Activated naive CD8-positive, alpha-beta T cell treated with anti-CD3 and anti-CD28 coated beads for 36 hours (primary cell): ENCODE measurements around the gene RNF145. TPM values are rescaled to one million over a fixed set of nuclear protein-coding genes. Genes with fewer than 3 reads are reported as not detected.
"Not testable (repeated sequence)": the region's sequence is repeated elsewhere in the genome, so short reads cannot be mapped to it uniquely, and the experiment has no call there.

Experiments used
- DNase-seq: peaks from one replicate; pipeline ENCODE4 v3.0.0; 2021
- H3K27ac Mint-ChIP-seq: one replicate; pipeline ENCODE4 v1.8.0; 2022; ENCODE audit warnings: mild to moderate bottlenecking, moderate library complexity, mixed read lengths
- H3K27me3 Mint-ChIP-seq: one replicate; pipeline ENCODE4 v1.8.0; 2022; ENCODE audit warnings: mild to moderate bottlenecking, mixed read lengths
- H3K36me3 Mint-ChIP-seq: one replicate; pipeline ENCODE4 v1.8.0; 2021; ENCODE audit warnings: mild to moderate bottlenecking, mixed read lengths
- H3K4me1 Mint-ChIP-seq: one replicate; pipeline ENCODE4 v1.8.0; 2021; ENCODE audit warnings: mixed read lengths
- H3K4me3 Mint-ChIP-seq: one replicate; pipeline ENCODE4 v1.8.0; 2022; ENCODE audit warnings: mild to moderate bottlenecking, moderate library complexity, mixed read lengths
- H3K9me3 Mint-ChIP-seq: one replicate; pipeline ENCODE4 v1.8.0; 2022; ENCODE audit warnings: mixed read lengths
- total RNA-seq, 2 experiments: library from RNA; stranded (reverse); gene quantifications; one replicate each; pipeline ENCODE4 v1.2.3, GENCODE V29; 2021

RNF145 gene
- total RNA-seq, 2 experiments from 2014 or later = 80.3 to 88.5 TPM

DNA sequence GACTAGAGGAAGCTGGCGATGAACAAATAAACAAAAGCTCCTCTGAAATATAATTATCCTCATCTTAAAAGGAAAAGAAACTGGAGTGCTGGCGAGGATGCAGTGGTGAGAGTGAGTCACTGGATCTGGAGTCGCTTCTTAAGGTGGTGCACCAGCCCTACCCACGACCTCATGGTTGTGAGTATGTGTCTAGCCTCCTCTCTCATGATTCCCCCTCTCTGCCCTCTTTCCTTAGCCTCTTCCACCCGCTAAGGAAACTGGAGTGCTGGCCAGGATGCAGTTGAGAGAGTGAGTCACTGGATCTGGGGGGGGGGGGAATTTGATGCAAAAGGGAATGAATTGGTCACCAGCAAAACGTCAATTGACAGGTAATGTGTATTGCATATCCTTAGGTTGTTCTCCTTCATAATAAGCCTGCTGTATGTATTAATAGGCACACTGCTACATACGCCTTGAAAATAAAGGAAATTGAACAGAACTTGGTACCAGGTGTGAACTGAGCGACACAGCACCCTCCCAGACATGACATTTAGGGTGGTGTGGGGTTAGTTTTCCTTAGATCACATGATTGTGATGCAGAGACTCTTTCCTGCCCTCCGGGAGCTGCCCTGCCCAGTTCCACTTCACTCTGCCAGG, 73.3 kb downstream of the RNF145 start:
- no peaks in the 10 kb centered on the region for H3K9me3 Mint-ChIP-seq
- H3K27ac Mint-ChIP-seq = no peak overlapping the region
- H3K27me3 Mint-ChIP-seq = peaks cover 7% of the 10 kb centered on the region
- DNase-seq = no peak
- no peak overlapping the region for H3K4me3 Mint-ChIP-seq
- no peaks in the 10 kb centered on the region for H3K4me1 Mint-ChIP-seq
- H3K36me3 Mint-ChIP-seq = no peaks in the 10 kb centered on the region

DNA sequence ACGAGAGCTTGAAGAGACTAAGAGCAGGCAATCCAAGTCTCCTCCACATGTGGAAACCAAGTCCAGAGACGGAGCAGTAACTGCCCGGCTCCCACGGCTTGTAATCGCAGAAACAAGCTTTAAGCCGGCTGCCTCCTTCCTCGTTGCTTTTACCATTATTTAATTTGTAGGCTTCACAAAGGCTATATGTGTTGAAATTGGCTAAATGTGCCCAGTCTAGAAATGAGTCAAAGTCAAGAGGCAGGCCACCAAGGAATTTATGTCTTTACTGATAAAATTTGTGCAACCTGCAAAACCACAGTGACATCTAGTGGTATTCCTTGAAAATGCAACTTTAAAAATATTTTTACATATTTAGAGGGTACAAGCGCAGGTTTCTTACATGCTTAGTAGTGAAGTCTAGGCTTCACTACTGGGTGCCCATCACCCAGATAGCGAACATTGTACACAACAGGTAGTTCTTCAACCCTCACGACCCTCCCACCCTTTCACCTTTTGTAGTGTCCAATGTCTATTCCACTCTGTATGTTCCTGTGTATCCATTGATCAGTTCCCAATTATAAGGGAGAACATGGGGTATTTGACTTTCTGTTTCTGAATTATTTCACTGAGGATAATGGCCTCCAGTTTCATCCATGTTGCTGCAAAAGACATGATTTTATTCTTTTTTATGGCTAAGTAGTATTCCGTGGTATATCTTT, 76.2 kb downstream of the RNF145 start:
- H3K4me3 Mint-ChIP-seq = no peak overlapping the region
- H3K4me1 Mint-ChIP-seq = no peaks in the 10 kb centered on the region
- no peaks in the 10 kb centered on the region for H3K9me3 Mint-ChIP-seq
- H3K27ac Mint-ChIP-seq = no peak overlapping the region
- DNase-seq = no peak
- H3K36me3 Mint-ChIP-seq = no peaks in the 10 kb centered on the region
- H3K27me3 Mint-ChIP-seq = peaks cover 3% of the 10 kb centered on the region

DNA sequence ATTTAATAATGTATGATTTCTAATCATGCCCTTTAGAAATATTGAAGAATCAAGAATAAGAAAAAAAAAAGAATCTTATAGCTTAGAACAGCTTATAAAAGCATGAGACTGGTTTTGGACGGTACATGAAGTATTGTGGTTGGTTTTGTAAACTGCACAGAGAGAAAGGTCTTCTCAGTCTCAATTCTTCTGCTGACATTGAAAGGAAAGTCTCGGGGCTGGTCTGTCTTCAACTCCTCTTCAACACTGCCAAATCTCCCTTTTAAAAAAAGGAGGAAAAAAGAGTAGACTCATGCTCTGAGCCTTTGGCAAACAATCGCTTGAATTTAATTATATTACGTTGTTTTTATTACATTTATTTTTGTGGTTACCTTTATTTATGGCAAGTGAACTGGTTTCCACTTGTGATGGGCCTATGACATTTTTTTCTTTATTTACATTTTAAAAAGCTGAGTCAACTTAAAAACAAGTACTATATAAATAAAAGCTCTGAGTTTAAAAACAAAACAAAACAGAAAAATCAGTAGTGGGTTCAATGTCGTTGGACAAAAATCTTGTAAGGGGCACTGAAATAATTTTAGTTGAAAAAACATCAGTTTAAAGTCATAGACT, 76.8 kb downstream of the RNF145 start:
- no peaks in the 10 kb centered on the region for H3K4me1 Mint-ChIP-seq
- no peak overlapping the region for H3K27ac Mint-ChIP-seq
- no peaks in the 10 kb centered on the region for H3K36me3 Mint-ChIP-seq
- peaks cover 3% of the 10 kb centered on the region for H3K27me3 Mint-ChIP-seq
- no peaks in the 10 kb centered on the region for H3K9me3 Mint-ChIP-seq
- H3K4me3 Mint-ChIP-seq = no peak overlapping the region
- no peak for DNase-seq

DNA sequence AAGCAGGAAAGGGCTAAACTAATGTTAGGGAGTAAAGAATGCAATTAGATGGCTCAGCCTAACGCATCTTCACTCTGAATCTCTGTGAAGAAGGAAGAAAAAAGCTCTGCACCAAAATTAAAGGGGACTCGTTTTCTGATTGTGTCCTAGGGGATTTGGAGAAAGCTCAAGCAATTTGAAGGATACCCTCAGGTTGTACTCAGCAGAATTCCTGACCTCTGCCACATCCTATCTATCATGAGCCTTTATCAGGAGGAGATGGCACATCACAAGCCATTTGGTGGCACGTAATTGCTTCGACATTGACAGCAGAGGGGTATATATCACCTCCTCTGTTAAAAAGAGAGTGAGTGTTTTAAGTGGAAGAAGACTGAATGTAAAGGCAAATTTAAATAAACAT, 77.4 kb downstream of the RNF145 start:
- no peak for DNase-seq
- H3K4me3 Mint-ChIP-seq = no peak overlapping the region
- no peak overlapping the region for H3K27ac Mint-ChIP-seq

DNA sequence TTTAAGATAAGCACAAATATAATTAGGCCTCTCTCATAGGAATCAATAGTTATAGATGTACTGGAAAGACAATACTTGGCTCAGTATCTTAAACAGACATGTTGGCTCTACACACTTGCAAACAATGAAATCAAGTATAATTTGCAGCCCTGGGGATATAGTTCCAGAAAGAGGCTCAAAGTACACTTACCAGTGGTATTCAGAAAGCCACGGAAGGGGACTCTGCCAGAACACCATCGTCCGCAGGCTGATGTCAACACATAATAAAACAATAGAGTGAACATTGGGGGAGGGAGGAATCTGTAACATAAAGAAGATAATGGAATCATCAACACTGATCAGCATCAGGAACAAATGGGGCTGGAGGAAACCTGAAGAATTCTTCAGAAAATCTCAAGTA, 78.5 kb downstream of the RNF145 start:
- H3K4me3 Mint-ChIP-seq = no peak overlapping the region
- H3K27ac Mint-ChIP-seq = no peak overlapping the region
- peaks cover 3% of the 10 kb centered on the region for H3K27me3 Mint-ChIP-seq
- no peaks in the 10 kb centered on the region for H3K36me3 Mint-ChIP-seq
- no peak for DNase-seq
- no peaks in the 10 kb centered on the region for H3K4me1 Mint-ChIP-seq
- peaks cover under 1% of the 10 kb centered on the region for H3K9me3 Mint-ChIP-seq

More for the DNA sequence above, 77.4 kb downstream of the RNF145 start:
- Mint-ChIP-seq H3K9me3 (no peaks in the 10 kb centered on the region), H3K36me3 (no peaks in the 10 kb centered on the region), H3K4me1 (no peaks in the 10 kb centered on the region), H3K27me3 (peaks cover 3% of the 10 kb centered on the region)

DNA sequence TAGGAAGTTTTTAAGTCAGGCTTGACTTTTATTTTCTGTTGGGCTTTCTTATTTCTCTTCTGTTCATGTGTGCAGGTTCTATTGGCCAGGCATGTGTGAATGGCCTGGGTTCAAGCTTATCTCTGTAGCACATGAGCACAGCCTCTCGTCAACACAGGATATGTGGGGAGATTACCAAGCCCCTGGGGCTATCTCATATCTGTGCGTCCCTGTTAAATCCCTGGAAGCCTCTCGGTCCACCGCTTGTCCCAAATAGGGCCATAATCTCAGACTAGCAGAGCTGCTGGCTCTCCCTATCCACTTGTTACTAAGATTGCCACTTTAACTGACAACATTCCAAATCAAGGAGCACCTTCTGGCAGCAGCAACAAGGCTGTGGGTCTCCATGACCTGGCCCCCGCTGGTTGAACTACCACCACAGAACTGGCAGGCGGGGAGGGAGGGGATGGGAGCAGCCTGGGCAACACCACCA, 81.2 kb downstream of the RNF145 start:
- peaks cover 4% of the 10 kb centered on the region for H3K9me3 Mint-ChIP-seq
- H3K4me1 Mint-ChIP-seq = peaks cover 7% of the 10 kb centered on the region
- peaks cover 3% of the 10 kb centered on the region for H3K27me3 Mint-ChIP-seq
- no peak overlapping the region for H3K4me3 Mint-ChIP-seq
- no peak overlapping the region for H3K27ac Mint-ChIP-seq
- no peak for DNase-seq
- H3K36me3 Mint-ChIP-seq = no peaks in the 10 kb centered on the region

DNA sequence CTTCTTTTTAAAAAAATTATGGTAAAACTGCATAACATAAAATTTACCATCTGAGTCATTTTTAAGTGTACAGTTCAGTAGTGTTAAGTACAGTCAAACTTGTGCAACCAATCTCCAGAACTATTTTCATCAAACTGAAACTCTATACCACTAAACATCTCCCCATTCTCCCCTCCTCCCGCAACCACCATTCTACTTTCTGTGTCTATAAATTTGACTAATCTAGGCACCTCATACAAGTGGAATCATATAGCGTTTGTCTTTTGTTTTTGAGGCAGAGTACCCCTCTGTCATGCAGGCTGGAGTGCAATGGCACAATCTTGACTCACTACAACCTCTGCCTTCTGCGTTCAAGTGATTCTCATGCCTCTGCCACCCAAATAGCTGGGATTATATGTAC, 85.7 kb downstream of the RNF145 start:
- no peak overlapping the region for H3K4me3 Mint-ChIP-seq
- H3K4me1 Mint-ChIP-seq = peaks cover 22% of the 10 kb centered on the region
- no peaks in the 10 kb centered on the region for H3K27me3 Mint-ChIP-seq
- DNase-seq = no peak
- no peak overlapping the region for H3K27ac Mint-ChIP-seq
- peaks cover 2% of the 10 kb centered on the region for H3K36me3 Mint-ChIP-seq
- H3K9me3 Mint-ChIP-seq = peaks cover 9% of the 10 kb centered on the region

DNA sequence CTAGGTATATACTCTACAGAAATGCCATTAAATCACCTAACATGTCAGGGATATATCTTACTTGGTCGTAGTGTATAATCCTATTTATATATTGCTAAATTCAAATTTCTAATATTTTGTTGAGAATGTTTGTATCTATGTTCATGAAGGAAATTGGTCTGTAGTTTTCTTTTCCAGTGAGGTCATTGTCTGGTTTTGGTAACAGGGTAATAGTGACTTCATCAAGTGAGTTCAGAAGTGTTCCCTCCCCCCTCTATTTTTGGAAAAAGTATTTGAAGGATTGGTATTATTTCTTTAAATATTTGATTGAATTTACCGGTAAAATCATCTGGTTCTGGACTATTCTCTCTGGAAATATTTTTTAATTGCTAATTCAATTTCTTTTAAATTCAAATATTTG, 86.2 kb downstream of the RNF145 start:
- no peaks in the 10 kb centered on the region for H3K27me3 Mint-ChIP-seq
- H3K9me3 Mint-ChIP-seq = peaks cover 12% of the 10 kb centered on the region
- H3K4me3 Mint-ChIP-seq = no peak overlapping the region
- no peak for DNase-seq
- H3K36me3 Mint-ChIP-seq = peaks cover 5% of the 10 kb centered on the region
- no peak overlapping the region for H3K27ac Mint-ChIP-seq
- peaks cover 22% of the 10 kb centered on the region for H3K4me1 Mint-ChIP-seq

DNA sequence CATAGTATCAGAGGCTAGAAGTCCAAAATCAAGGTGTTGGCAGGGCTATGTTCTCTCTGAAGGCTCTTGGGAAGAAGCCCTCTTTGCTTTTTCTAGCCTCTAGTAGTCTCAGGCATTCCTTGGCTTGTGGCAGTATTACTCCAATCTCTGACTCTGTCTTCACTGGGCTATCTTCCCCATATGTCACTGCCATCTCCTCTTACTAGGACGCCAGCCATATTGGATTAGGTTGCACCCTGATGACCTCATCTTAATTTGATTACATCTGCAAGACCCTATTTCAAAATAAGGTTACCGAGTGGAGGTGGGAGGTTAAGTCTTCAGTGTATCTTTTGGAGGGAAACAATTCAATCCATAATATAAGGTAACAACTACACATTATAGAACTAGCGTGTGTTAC, 88.3 kb downstream of the RNF145 start:
- H3K4me1 Mint-ChIP-seq = peaks cover 23% of the 10 kb centered on the region
- H3K27me3 Mint-ChIP-seq = no peaks in the 10 kb centered on the region
- H3K4me3 Mint-ChIP-seq = no peak overlapping the region
- H3K27ac Mint-ChIP-seq = peak overlapping the region; percentile 85
- H3K9me3 Mint-ChIP-seq = peaks cover 12% of the 10 kb centered on the region
- DNase-seq = no peak
- H3K36me3 Mint-ChIP-seq = peaks cover 5% of the 10 kb centered on the region

DNA sequence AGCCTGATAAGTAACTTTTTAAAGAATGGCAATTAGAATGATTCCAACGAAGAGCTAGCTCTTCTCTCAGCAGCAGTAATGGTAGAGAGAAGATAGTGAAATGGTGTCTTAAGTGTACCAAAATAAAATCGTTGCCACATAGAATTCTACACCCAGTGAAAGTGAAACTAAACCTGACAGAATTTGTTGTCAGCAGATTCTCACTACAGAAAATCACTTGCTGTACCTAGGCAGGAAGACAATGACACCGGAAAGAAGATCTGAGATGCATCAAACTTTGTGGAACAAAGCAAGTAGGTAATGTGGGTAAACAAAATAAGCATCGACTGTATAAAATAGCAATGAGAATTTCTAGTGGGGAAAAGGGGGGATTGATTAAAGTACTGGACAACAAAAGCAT, 88.9 kb downstream of the RNF145 start:
- Mint-ChIP-seq H3K27me3 (no peaks in the 10 kb centered on the region), H3K27ac (peak overlapping the region; percentile 85), H3K4me3 (peak overlapping the region; percentile 60), H3K9me3 (peaks cover 8% of the 10 kb centered on the region), H3K4me1 (peaks cover 29% of the 10 kb centered on the region), H3K36me3 (peaks cover 5% of the 10 kb centered on the region)
- no peak for DNase-seq

DNA sequence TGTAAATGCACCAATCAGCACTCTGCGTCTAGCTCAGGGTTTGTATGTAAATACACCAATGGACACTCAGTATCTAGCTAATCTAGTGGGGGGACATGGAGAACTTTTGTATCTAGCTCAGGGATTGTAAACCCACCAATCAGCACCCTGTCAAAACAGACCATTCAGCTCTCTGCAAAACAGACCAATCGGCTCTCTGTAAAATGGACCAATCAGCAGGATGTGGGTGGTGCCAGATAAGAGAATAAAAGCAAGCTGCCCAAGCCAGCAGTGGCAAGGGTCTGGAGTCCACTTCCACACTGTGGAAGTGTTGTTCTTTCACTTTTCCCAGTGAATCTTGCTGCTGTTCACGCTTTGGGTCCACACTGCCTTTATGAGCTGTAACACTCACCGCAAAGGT, 89.5 kb downstream of the RNF145 start:
- H3K9me3 Mint-ChIP-seq, DNase-seq, H3K27me3 Mint-ChIP-seq, H3K36me3 Mint-ChIP-seq: not testable (repeated sequence)
- peaks cover 29% of the 10 kb centered on the region for H3K4me1 Mint-ChIP-seq
- peak overlapping the region; percentile 85 for H3K27ac Mint-ChIP-seq
- peak overlapping the region; percentile 60 for H3K4me3 Mint-ChIP-seq

DNA sequence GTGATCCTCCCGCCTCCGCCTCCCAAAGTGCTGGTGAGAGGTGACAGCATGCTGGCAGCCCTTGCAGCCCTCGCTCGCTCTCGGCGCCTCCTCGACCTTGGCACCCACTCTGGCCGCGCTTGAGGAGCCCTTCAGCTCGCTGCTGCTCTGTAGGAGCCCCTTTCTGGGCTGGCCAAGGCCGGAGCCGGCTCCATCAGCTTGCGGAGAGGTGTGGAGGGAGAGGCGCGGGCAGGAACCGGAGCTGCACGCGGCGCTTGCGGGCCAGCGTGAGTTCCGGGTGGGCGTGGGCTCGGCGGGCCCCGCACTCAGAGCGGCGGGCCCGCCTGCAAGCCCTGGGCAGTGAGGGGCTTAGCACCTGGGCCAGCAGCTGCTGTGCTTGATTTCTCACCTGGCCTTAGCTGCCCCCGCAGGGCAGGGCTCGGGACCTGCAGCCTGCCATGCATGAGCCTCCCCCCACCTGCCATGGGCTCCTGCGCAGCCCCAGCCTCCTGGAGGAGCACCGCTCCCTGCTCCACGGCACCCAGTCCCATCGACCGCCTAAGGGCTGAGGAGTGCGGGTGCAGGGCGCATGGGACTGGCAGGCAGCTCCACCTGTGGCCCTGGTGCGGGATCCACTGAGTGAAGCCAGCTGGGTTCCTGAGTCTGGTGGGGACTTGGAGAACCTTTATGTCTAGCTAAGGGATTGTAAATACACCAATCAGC, 90.2 kb downstream of the RNF145 start:
- not testable (repeated sequence) for H3K27ac Mint-ChIP-seq, H3K27me3 Mint-ChIP-seq, H3K36me3 Mint-ChIP-seq, H3K4me3 Mint-ChIP-seq, DNase-seq, H3K9me3 Mint-ChIP-seq
- peaks cover 29% of the 10 kb centered on the region for H3K4me1 Mint-ChIP-seq

DNA sequence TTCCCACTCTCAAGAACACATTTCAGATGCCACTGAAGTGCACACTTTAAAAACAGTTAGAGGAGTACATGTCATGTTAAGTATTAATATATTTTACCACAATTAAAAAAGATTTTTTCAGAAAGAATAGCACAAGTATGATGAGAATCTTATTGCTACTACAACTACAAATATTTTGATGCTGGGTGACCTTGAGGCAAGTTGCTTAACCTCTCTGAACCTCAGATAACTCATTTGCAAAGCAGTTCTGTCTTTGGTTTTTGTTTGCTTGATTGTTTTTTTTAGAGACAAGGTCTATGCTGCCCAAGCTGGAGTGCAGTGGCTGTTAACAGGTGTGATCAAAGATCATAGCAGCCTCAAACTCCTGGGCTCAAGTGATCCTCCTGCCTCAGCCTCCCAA, 95.9 kb downstream of the RNF145 start:
- Mint-ChIP-seq H3K27me3 (peaks cover 6% of the 10 kb centered on the region), H3K4me1 (peaks cover 7% of the 10 kb centered on the region), H3K36me3 (peaks cover 2% of the 10 kb centered on the region), H3K4me3 (no peak overlapping the region), H3K9me3 (peaks cover 2% of the 10 kb centered on the region), H3K27ac (no peak overlapping the region)
- no peak for DNase-seq

DNA sequence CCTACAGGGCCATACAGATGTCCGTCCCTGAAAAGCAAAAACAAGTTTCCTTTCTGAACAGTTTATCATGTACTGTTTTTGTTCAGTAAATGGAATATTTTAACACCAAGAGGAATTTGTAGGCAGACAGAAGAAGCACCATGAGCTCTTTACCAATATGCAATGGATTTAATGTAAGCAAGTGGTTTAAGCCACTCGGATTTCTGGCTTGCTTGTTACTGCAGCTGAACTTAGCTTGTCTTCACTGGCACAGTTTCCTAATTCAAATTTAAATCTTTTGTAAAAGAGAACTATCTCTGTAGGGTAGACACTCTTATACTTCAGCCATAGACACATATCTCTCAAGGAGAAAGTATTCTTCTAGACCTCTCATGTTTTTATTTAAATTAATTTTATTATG, 96.9 kb downstream of the RNF145 start:
- Mint-ChIP-seq H3K9me3 (no peaks in the 10 kb centered on the region), H3K4me3 (no peak overlapping the region), H3K27me3 (peaks cover 11% of the 10 kb centered on the region), H3K4me1 (peaks cover 7% of the 10 kb centered on the region), H3K36me3 (no peaks in the 10 kb centered on the region), H3K27ac (no peak overlapping the region)
- DNase-seq = no peak
